Loucy (cell line): ENCODE measurements around the gene RASGRP3.
A peak's percentile ranks its signal among the peaks of the same experiment; 100 is the strongest.

Source experiments
- H2AFZ ChIP-seq: fragments of 200-600 bp; sonication (generic); 2 replicates; pipeline ENCODE4 v1.6.0; 2016; ENCODE audit warnings: antibody characterized with exemption, mild to moderate bottlenecking, low read length, moderate library complexity
- H3F3A ChIP-seq: fragments of 200-600 bp; 2 replicates; pipeline ENCODE4 v1.6.0; 2016; ENCODE audit warnings: antibody characterized with exemption, low read depth, mild to moderate bottlenecking
- H3K27me3 ChIP-seq: fragments of 200-600 bp; sonication (generic); 2 replicates; pipeline ENCODE4 v1.6.1; 2014; ENCODE audit warnings: low read length, mild to moderate bottlenecking; ENCODE audit not compliant: insufficient read depth, poor library complexity, severe bottlenecking
- H3K36me3 ChIP-seq: fragments of 200-600 bp; sonication (generic); 2 replicates; pipeline ENCODE4 v1.6.1; 2016; ENCODE audit warnings: low read length; ENCODE audit not compliant: insufficient read depth
- H3K4me1 ChIP-seq: fragments of 200-600 bp; sonication (generic); 2 replicates; pipeline ENCODE4 v1.5.1; 2014; ENCODE audit warnings: low read length, mild to moderate bottlenecking; ENCODE audit not compliant: insufficient read depth, poor library complexity, severe bottlenecking
- H3K4me2 ChIP-seq: fragments of 200-600 bp; sonication (generic); 2 replicates; pipeline ENCODE4 v1.6.0; 2014; ENCODE audit warnings: antibody characterized with exemption, low read length, low read depth, mild to moderate bottlenecking; ENCODE audit not compliant: poor library complexity, severe bottlenecking
- H3K4me3 ChIP-seq: fragments of 200-600 bp; sonication (generic); 2 replicates; pipeline ENCODE4 v1.5.1; 2014; ENCODE audit warnings: low read length, mild to moderate bottlenecking, mixed read lengths; ENCODE audit not compliant: poor library complexity, severe bottlenecking
- H3K79me2 ChIP-seq: fragments of 200-600 bp; sonication (generic); 2 replicates; pipeline ENCODE4 v1.6.1; 2014; ENCODE audit warnings: low read length; ENCODE audit not compliant: insufficient read depth
- H3K9ac ChIP-seq: fragments of 200-600 bp; sonication (generic); 2 replicates; pipeline ENCODE4 v1.6.0; 2014; ENCODE audit warnings: mild to moderate bottlenecking, low read depth, low read length, moderate library complexity; ENCODE audit not compliant: poor library complexity, severe bottlenecking
- H3K9me2 ChIP-seq: fragments of 200-600 bp; sonication (generic); replicated peaks from 2 replicates; pipeline ENCODE4 v1.6.1; 2016; ENCODE audit warnings: low read depth, low read length, mixed read lengths
- H3K9me3 ChIP-seq: fragments of 200-600 bp; sonication (generic); 2 replicates; pipeline ENCODE4 v1.6.1; 2014; ENCODE audit warnings: mild to moderate bottlenecking, antibody characterized with exemption, low read length, low read depth; ENCODE audit not compliant: insufficient read depth
- H4K20me1 ChIP-seq: fragments of 200-600 bp; sonication (generic); 2 replicates; pipeline ENCODE4 v1.6.0; 2014; ENCODE audit warnings: antibody characterized with exemption, low read length, mild to moderate bottlenecking; ENCODE audit not compliant: insufficient read depth, poor library complexity, severe bottlenecking
- EZH2phosphoT487 ChIP-seq: fragments of 200-600 bp; IDR thresholded peaks from 2 replicates; pipeline ENCODE4 v1.6.1; 2018; ENCODE audit warnings: antibody characterized with exemption, mild to moderate bottlenecking, moderate library complexity, borderline replicate concordance
- TF ChIP-seq, protein P1 (sequence below): fragments of 200-600 bp; sonication (generic); conservative IDR thresholded peaks from 2 replicates; pipeline ENCODE4 v1.5.1; 2014; ENCODE audit warnings: mild to moderate bottlenecking, antibody characterized with exemption, low read length

Gene RASGRP3, protein sequence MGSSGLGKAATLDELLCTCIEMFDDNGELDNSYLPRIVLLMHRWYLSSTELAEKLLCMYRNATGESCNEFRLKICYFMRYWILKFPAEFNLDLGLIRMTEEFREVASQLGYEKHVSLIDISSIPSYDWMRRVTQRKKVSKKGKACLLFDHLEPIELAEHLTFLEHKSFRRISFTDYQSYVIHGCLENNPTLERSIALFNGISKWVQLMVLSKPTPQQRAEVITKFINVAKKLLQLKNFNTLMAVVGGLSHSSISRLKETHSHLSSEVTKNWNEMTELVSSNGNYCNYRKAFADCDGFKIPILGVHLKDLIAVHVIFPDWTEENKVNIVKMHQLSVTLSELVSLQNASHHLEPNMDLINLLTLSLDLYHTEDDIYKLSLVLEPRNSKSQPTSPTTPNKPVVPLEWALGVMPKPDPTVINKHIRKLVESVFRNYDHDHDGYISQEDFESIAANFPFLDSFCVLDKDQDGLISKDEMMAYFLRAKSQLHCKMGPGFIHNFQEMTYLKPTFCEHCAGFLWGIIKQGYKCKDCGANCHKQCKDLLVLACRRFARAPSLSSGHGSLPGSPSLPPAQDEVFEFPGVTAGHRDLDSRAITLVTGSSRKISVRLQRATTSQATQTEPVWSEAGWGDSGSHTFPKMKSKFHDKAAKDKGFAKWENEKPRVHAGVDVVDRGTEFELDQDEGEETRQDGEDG

DNA sequence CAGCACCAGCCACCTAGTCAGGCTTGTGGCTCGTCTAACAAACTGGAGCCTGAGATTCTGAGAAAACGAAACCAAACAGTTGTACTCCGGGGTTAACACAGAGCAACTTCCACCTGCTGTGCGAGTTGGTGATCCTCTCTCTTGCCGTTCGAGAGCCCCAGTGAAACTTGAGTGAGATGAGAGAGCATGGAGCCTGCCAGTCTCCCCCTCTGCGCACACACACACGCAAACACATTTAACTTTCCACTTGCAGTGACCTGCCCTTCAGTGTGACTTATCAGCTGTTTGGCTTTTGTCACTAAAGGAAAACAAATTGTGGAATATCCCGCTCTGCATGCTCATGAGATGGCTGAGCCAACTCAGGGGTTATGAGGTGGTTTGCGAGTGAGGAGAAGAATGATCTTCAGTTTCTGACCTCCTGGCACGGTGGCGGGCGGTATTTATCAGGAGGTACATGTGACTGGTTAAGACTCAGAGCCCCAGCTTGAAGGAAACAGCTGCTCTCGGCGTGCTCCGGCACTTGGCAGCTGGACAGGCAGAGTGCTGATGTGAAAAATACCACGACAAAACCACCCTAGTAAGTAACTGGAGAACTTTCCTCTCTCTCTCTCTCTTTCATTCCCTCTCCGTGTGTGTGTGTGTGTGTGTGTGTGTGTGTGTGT, at the start of gene RASGRP3:
RASGRP3 (plus strand) TSS at position 519 of the 662 bp plus-strand sequence. CDS start 38,488 bp downstream, outside the sequence.
- peak within 1 kb of the TSS; percentile 83 for H3K4me3 ChIP-seq

DNA sequence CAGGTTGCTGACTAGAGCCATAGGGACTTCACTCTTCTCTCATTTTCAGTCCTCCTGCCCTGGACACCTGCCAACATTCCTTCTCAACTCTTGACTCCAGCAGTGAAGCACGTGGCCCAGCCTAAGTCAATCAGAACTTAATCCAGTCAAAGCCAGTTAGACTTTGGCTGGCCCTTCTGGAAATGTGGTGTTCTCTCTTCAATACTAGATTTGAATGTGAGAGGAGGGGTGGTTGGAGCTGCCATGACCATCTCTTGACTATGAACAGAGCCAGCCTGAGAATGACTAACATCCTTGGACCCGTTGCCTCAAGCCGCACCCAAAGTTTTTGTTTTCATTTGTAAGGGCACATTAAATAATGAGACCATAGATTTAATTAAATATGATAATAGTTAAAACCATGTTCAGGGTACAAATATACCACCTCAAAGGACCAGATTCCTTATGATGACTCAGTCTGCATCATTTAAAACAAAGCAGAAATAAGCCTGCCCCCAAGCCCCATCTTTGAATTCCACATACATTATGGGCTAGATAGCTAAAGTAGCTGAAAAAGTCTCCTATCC, 49.7 kb upstream of the RASGRP3 start:
- Histone ChIP-seq H3F3A (no peaks in the 10 kb centered on the region), H3K4me1 (no peaks in the 10 kb centered on the region), H3K36me3 (no peaks in the 10 kb centered on the region), H3K9me2 (no peaks in the 10 kb centered on the region), H3K79me2 (no peaks in the 10 kb centered on the region), H3K4me2 (no peak overlapping the region), H3K9ac (no peak overlapping the region), H2AFZ (no peak overlapping the region), H3K4me3 (no peak overlapping the region), H4K20me1 (no peaks in the 10 kb centered on the region), H3K9me3 (no peaks in the 10 kb centered on the region), H3K27me3 (no peaks in the 10 kb centered on the region)
- TF ChIP-seq, protein P1, sequence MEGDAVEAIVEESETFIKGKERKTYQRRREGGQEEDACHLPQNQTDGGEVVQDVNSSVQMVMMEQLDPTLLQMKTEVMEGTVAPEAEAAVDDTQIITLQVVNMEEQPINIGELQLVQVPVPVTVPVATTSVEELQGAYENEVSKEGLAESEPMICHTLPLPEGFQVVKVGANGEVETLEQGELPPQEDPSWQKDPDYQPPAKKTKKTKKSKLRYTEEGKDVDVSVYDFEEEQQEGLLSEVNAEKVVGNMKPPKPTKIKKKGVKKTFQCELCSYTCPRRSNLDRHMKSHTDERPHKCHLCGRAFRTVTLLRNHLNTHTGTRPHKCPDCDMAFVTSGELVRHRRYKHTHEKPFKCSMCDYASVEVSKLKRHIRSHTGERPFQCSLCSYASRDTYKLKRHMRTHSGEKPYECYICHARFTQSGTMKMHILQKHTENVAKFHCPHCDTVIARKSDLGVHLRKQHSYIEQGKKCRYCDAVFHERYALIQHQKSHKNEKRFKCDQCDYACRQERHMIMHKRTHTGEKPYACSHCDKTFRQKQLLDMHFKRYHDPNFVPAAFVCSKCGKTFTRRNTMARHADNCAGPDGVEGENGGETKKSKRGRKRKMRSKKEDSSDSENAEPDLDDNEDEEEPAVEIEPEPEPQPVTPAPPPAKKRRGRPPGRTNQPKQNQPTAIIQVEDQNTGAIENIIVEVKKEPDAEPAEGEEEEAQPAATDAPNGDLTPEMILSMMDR: no peak
- no peak for TF ChIP-seq EZH2phosphoT487

More for the DNA sequence above, at the start of gene RASGRP3:
- Histone ChIP-seq H3K27me3 (no peaks in the 10 kb centered on the region), H3K79me2 (no peaks in the 10 kb centered on the region), H3F3A (peaks cover 6% of the 10 kb centered on the region; the same call in 1 of the 2 replicates), H3K9me3 (no peaks in the 10 kb centered on the region), H3K4me2 (peak within 1 kb of the TSS; percentile 81), H2AFZ (peak within 1 kb of the TSS; percentile 90), H3K9me2 (no peaks in the 10 kb centered on the region), H3K4me1 (peaks cover 33% of the 10 kb centered on the region), H3K9ac (peak within 1 kb of the TSS; percentile 75), H4K20me1 (no peaks in the 10 kb centered on the region), H3K36me3 (no peaks in the 10 kb centered on the region)
- no peak for TF ChIP-seq EZH2phosphoT487

DNA sequence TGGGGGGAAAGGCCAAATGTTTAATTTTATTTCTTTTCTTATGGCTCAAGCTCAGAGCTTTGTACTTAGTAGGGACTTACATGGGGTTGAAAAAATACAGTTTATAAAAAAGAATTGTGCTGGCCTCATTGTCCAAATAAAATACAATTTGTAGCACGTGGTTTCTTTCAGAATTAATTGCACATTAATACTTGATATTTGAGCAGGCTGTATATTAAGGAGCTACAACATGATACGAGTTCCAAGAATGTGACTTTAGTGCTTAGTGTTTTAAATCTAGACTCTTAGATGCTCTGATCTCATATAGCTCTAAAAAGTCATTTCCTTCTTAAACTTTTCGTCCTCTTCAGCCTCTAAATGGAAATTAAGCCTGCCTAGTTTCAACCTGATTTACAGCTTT, 46.4 kb upstream of the RASGRP3 start:
- Histone ChIP-seq H3K4me2 (no peak overlapping the region), H2AFZ (no peak overlapping the region), H3K4me3 (no peak overlapping the region), H3K9me2 (no peaks in the 10 kb centered on the region), H3K27me3 (no peaks in the 10 kb centered on the region), H3K36me3 (no peaks in the 10 kb centered on the region), H3K9me3 (no peaks in the 10 kb centered on the region), H4K20me1 (no peaks in the 10 kb centered on the region), H3K79me2 (no peaks in the 10 kb centered on the region), H3K4me1 (no peaks in the 10 kb centered on the region), H3K9ac (no peak overlapping the region), H3F3A (no peaks in the 10 kb centered on the region)
- TF ChIP-seq, protein P1: no peak
- no peak for TF ChIP-seq EZH2phosphoT487
